Peyer's patch (tissue), 4 donors: Measurements from ENCODE around the gene MUC5B. TPM values are rescaled to one million over a fixed set of nuclear protein-coding genes. Genes with fewer than 3 reads are reported as not detected.

Source experiments
- DNase-seq, 3 donors: peaks; one replicate each; pipeline ENCODE4 v3.0.0-alpha.2; 2017 to 2019
- H3K27ac ChIP-seq, 4 donors: fragments of 200-600 bp; sonication (generic); one replicate each; pipeline ENCODE4 v1.5.1; 2016 to 2019
- H3K27me3 ChIP-seq, 2 donors: fragments of 200-600 bp; sonication (generic); one replicate each; pipeline ENCODE4 v1.5.1; 2019
- H3K36me3 ChIP-seq, 3 donors: fragments of 200-600 bp; sonication (generic); one replicate each; pipeline ENCODE4 v1.5.1; 2016 to 2019
- H3K4me1 ChIP-seq, 4 donors: fragments of 200-600 bp; sonication (generic); one replicate each; pipeline ENCODE4 v1.5.1; 2016 to 2019
- H3K4me3 ChIP-seq, 4 donors: fragments of 200-600 bp; sonication (generic); 1 replicate in 3 of 4; 2 replicates in 1 of 4; pipeline ENCODE4 v1.5.1; 2016 to 2019; ENCODE audit warnings: mild to moderate bottlenecking in 1 of 4
- H3K9me3 ChIP-seq, 4 donors: fragments of 200-600 bp; sonication (generic); one replicate each; pipeline ENCODE4 v1.5.1; 2016 to 2019; ENCODE audit warnings: mild to moderate bottlenecking in 1 of 4
- POLR2A ChIP-seq, 2 donors: fragments of 450-650 bp; IDR thresholded peaks; one replicate each; pipeline ENCODE4 v1.5.1; 2017; ENCODE audit warnings: antibody characterized with exemption in 2 of 2, mild to moderate bottlenecking in 2 of 2, moderate library complexity in 2 of 2
- total RNA-seq, 4 donors: library from RNA; depleted of rRNA; stranded (reverse); fragments of >200 nt; gene quantifications; one replicate each; pipeline ENCODE4 v1.1.0, GENCODE V29; 2016
- TF ChIP-seq, protein P1 (sequence below), 6 experiments: fragments of 450-650 bp in 4 of 6; fragments of 200-600 bp in 2 of 6; sonication (generic) in 1 of 6; IDR thresholded peaks; one replicate each; pipeline ENCODE4 v1.5.1; 2017 to 2019; ENCODE audit warnings: antibody characterized with exemption in 6 of 6, mild to moderate bottlenecking in 3 of 6, moderate library complexity in 1 of 6

The MUC5B gene
- total RNA-seq, 4 donors from 2014 or later = 0.18 to 25.6 (median 10.5) TPM

DNA sequence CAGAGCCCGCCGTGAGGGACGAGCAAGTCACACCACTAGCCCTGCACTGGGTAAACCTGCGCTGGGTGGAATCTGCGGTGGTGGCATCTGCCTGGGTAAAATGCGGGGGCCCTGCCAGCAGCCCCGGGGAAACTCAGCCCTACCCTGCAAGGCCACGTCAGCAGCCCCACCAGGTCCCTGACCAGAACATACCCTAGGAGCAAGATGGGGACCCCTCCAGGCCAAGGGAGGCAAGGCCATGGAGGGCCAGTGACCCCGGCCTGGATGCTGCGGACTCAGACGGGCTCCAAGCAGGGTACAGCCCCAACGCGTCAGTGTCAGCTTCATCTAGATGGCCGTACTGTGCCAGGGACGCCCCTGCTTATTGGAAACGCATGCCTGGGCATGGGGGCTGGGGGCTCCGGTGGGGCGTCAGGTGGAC is 60.2 kb downstream of the MUC5B start:
- TF ChIP-seq, protein P1, sequence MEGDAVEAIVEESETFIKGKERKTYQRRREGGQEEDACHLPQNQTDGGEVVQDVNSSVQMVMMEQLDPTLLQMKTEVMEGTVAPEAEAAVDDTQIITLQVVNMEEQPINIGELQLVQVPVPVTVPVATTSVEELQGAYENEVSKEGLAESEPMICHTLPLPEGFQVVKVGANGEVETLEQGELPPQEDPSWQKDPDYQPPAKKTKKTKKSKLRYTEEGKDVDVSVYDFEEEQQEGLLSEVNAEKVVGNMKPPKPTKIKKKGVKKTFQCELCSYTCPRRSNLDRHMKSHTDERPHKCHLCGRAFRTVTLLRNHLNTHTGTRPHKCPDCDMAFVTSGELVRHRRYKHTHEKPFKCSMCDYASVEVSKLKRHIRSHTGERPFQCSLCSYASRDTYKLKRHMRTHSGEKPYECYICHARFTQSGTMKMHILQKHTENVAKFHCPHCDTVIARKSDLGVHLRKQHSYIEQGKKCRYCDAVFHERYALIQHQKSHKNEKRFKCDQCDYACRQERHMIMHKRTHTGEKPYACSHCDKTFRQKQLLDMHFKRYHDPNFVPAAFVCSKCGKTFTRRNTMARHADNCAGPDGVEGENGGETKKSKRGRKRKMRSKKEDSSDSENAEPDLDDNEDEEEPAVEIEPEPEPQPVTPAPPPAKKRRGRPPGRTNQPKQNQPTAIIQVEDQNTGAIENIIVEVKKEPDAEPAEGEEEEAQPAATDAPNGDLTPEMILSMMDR (IDR thresholded peaks at IDR 0.05) = no peak
- no peak for TF ChIP-seq POLR2A (IDR thresholded peaks at IDR 0.05)
- H3K36me3 ChIP-seq = peaks cover 0 to 82% (median 0%) of the 10 kb centered on the region in 3 donors
- H3K27ac ChIP-seq = no peak overlapping the region
- no peaks in the 10 kb centered on the region for H3K27me3 ChIP-seq
- DNase-seq = no peak
- H3K4me3 ChIP-seq = no peak overlapping the region
- no peaks in the 10 kb centered on the region for H3K4me1 ChIP-seq
- no peaks in the 10 kb centered on the region for H3K9me3 ChIP-seq

DNA sequence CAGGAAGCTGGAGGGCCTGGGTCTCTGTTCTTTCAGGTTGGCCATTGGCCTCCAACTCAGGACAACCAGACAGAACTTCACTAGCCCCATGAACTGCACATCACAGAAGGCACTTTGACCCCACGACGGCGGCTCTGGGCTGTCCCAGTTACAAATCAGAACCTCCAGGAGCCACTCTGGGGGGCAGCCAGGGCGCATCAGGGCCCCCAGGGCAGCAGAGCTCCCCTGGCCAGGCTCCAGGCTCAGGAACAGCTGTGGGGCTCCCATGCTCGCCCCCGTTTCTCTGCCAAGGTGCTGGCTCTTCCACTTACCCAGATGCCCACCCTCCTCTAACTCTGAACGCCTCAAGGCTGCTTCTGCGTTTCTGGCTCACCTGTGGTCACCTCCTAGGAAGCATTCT is 61.0 kb downstream of the MUC5B start:
- peaks cover 0 to 82% (median 0%) of the 10 kb centered on the region in 3 donors for H3K36me3 ChIP-seq
- H3K27me3 ChIP-seq = no peaks in the 10 kb centered on the region
- H3K4me3 ChIP-seq = no peak overlapping the region
- DNase-seq = no peak
- TF ChIP-seq, protein P1 (IDR thresholded peaks at IDR 0.05) = no peak
- H3K4me1 ChIP-seq = no peaks in the 10 kb centered on the region
- H3K9me3 ChIP-seq = no peaks in the 10 kb centered on the region
- no peak overlapping the region for H3K27ac ChIP-seq

DNA sequence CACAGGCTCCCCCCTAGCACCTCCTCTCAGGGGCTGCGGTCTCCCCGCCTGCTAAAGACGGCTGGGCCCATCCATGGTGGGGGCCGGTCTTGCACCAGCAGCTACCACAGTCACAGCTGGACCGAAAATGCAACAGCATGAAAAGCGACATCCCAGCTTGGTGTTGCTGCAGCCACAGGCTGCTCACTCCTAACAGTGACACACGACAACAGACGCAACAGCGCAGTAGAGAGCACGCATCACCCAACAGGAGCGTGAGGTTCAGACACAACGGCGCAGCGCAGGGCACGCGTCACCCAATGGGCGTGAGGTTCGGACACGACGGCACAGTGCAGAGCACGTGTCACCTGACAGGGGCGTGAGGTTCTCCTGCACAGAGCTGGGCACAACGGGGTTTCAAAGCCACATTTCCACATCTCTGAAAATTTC is 62.5 kb downstream of the MUC5B start:
- Histone ChIP-seq H3K4me3 (no peak overlapping the region), H3K27me3 (no peaks in the 10 kb centered on the region), H3K4me1 (no peaks in the 10 kb centered on the region), H3K9me3 (no peaks in the 10 kb centered on the region), H3K27ac (no peak overlapping the region), H3K36me3 (peaks cover 0 to 84% (median 0%) of the 10 kb centered on the region in 3 donors)
- no peak for DNase-seq
- TF ChIP-seq, protein P1 (IDR thresholded peaks at IDR 0.05) = no peak
- no peak for TF ChIP-seq POLR2A (IDR thresholded peaks at IDR 0.05)

DNA sequence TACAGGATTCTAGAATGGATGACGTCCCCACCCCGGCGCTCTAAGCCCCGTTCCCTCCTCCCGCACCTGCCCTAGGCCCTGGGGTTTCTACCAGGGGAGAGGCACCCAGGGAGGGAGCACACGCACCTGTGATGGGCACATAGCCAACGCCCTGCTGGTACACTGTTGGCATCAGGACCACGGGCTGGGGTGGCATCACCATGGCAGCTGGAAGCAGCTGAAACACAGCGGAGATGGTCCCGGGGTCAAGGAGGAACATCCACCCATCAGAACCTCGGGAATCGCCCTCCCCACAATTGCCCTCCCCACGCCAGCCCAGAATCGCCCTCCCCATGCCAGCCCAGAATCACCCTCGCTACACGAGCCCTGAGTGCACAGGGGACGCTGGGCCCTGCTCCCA is 63.0 kb downstream of the MUC5B start:
- Histone ChIP-seq H3K4me1 (no peaks in the 10 kb centered on the region), H3K9me3 (no peaks in the 10 kb centered on the region), H3K4me3 (no peak overlapping the region), H3K27me3 (no peaks in the 10 kb centered on the region), H3K27ac (no peak overlapping the region), H3K36me3 (peaks cover 0 to 84% (median 0%) of the 10 kb centered on the region in 3 donors)
- TF ChIP-seq, protein P1 (IDR thresholded peaks at IDR 0.05) = no peak
- no peak for TF ChIP-seq POLR2A (IDR thresholded peaks at IDR 0.05)
- no peak for DNase-seq

DNA sequence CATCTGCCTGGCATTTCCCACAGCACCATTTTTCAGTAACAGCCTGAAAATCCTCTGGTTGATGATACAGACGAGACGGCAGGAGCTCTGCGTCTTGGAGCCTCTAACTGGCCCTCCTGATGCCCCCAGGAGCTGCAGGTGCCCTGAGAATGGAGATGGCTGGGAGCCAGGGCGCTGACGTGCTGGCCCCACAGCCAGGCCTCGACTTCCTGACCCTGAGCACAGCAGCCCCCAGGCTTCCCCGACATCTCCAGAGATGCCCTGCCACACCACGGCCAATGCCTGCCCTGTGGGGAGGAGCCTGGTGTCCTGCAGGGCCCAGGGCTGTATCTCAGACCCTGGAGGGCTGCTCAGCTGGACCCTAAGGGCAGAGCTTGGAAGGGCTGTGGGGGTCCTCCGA is 65.1 kb downstream of the MUC5B start:
- TF ChIP-seq POLR2A (IDR thresholded peaks at IDR 0.05) = no peak
- TF ChIP-seq, protein P1 (IDR thresholded peaks at IDR 0.05) = no peak
- Histone ChIP-seq H3K4me1 (no peaks in the 10 kb centered on the region), H3K9me3 (no peaks in the 10 kb centered on the region), H3K36me3 (peaks cover 0 to 82% (median 0%) of the 10 kb centered on the region in 3 donors), H3K27ac (no peak overlapping the region), H3K27me3 (no peaks in the 10 kb centered on the region), H3K4me3 (no peak overlapping the region)
- DNase-seq = no peak
